ENCODE results near the gene SERINC5. TPM values are rescaled to one million over a fixed set of nuclear protein-coding genes. Genes with fewer than 3 reads are reported as not detected.

SERINC5 gene
- total RNA-seq, 4 donors from 2014 or later: 6.5 to 9.3 (median 8.8) TPM

DNA sequence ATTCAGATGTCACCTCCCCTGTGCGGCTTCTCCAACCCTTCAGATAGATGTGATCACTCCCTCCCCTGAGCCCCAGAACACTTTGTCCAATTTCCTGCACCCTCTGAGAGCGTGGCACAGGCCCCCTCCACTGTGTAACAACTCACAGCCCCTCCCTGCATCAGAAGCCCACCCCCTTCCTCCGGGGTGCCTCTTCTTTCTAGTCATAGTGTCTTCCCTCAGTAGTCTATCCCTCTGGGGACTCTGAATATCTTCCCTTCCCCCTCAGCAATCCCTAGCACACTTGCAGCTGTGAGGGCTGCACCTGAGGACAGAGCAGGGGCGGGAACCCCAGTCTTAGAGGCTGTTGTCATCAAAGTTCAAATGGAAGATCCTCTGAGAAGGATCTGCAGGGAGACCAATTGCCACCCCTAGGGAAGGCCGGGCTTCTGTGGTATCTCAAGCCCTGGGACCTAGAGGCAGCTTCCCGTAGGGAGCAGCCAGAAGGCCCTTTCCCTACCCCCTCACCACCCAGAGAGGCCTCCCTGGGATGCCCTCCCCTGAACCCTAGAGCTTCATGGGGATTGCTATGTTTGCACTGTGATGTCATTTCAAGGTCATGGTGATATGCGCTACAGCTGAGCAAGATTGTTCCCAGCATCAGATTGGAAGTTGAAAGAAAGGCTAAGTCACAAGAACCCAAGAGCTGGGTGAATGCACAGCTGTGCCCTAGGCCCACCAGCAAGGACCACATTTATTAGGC lies 150.0 kb downstream of the SERINC5 start:
- Histone ChIP-seq H3K36me3 (no peaks in the 10 kb centered on the region), H3K9me3 (no peaks in the 10 kb centered on the region), H3K27me3 (no peaks in the 10 kb centered on the region), H3K4me1 (peaks cover 0 to 14% (median 0%) of the 10 kb centered on the region in 3 donors), H3K27ac (no peak overlapping the region), H3K4me3 (no peak overlapping the region)
- no peak for TF ChIP-seq POLR2AphosphoS5 (IDR thresholded peaks at IDR 0.05)
- TF ChIP-seq EP300 (IDR thresholded peaks at IDR 0.05): no peak
- no peak for TF ChIP-seq CTCF (IDR thresholded peaks at IDR 0.05)
- no peak for TF ChIP-seq POLR2A (IDR thresholded peaks at IDR 0.05)
- WGBS, 2 donors (ENCODE audit: low coverage in 1 of 2): 63 to 93% methylated on average over 3 to 4 of the region's 7 CpGs
- no peak for ATAC-seq

- no peaks in the 10 kb centered on the region for H3K36me3 ChIP-seq
- H3K4me3 ChIP-seq: no peak overlapping the region
- H3K9me3 ChIP-seq: no peaks in the 10 kb centered on the region
- no peak for TF ChIP-seq POLR2A (IDR thresholded peaks at IDR 0.05)
- no peak for TF ChIP-seq EP300 (IDR thresholded peaks at IDR 0.05)
- ATAC-seq: no peak
- 70 to 76% methylated on average over 4 to 6 of the region's 6 CpGs for WGBS, 2 donors (ENCODE audit: low coverage in 1 of 2)
- no peak overlapping the region for H3K27ac ChIP-seq
- H3K27me3 ChIP-seq: no peaks in the 10 kb centered on the region
- no peaks in the 10 kb centered on the region for H3K4me1 ChIP-seq
Measured at GRCh38 chr5:80103371-80103770, 152.5 kb downstream of the SERINC5 start.

GRCh38 chr5:80101993-80102392 lies 153.9 kb downstream of the SERINC5 start:
- Histone ChIP-seq H3K36me3 (no peaks in the 10 kb centered on the region), H3K27ac (no peak overlapping the region), H3K9me3 (no peaks in the 10 kb centered on the region), H3K27me3 (no peaks in the 10 kb centered on the region), H3K4me3 (no peak overlapping the region), H3K4me1 (no peaks in the 10 kb centered on the region)
- no peak for ATAC-seq
- TF ChIP-seq CTCF (IDR thresholded peaks at IDR 0.05) (no peak), POLR2A (IDR thresholded peaks at IDR 0.05) (no peak)

GRCh38 chr5:80097451-80097850 lies 158.4 kb downstream of the SERINC5 start:
- WGBS, 2 donors (ENCODE audit: low coverage in 1 of 2): 75 to 93% methylated on average over 6 to 8 of the region's 10 CpGs
- H3K36me3 ChIP-seq: no peaks in the 10 kb centered on the region
- H3K4me1 ChIP-seq: no peaks in the 10 kb centered on the region
- TF ChIP-seq EP300 (IDR thresholded peaks at IDR 0.05): no peak
- no peak for TF ChIP-seq POLR2AphosphoS5 (IDR thresholded peaks at IDR 0.05)
- TF ChIP-seq CTCF (IDR thresholded peaks at IDR 0.05): no peak
- no peak for TF ChIP-seq POLR2A (IDR thresholded peaks at IDR 0.05)
- no peak overlapping the region for H3K4me3 ChIP-seq
- H3K27me3 ChIP-seq: no peaks in the 10 kb centered on the region
- ATAC-seq: no peak
- no peak overlapping the region for H3K27ac ChIP-seq
- H3K9me3 ChIP-seq: no peaks in the 10 kb centered on the region

DNA sequence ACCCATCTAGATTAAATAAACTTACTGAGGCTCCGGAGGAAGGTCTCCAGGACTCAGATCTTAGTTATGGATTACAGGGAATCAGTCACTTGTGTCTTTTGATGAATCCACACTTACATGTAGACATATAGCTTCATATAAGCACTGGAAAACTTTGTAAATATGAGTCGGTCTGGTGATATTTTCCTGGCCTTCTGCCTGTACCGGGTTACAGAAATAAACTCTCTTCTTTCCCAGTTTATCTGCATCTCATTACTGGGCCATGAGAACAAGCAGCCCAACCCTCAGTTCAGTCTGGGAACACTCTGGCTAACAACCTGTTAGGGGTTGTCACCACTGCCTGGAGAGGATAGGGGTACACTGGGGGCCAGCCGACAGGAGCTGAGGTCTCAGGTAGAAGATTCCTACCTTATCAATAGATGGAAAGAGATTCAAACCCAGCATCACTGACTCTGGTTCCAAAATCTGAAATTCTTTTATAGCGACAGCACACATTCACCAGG lies 161.6 kb downstream of the SERINC5 start:
- TF ChIP-seq POLR2A (IDR thresholded peaks at IDR 0.05) (no peak), POLR2AphosphoS5 (IDR thresholded peaks at IDR 0.05) (no peak), CTCF (IDR thresholded peaks at IDR 0.05) (no peak), EP300 (IDR thresholded peaks at IDR 0.05) (no peak)
- Histone ChIP-seq H3K4me3 (no peak overlapping the region), H3K4me1 (no peaks in the 10 kb centered on the region), H3K9me3 (no peaks in the 10 kb centered on the region), H3K27ac (no peak overlapping the region), H3K36me3 (no peaks in the 10 kb centered on the region), H3K27me3 (no peaks in the 10 kb centered on the region)
- 21 to 43% methylated on average over 3 to 4 of the region's 5 CpGs for WGBS, 2 donors (ENCODE audit: low coverage in 1 of 2)
- ATAC-seq: no peak

Data from gastroesophageal sphincter (tissue), 4 donors.